ENCODE measurements around the gene MCF2.
A peak's percentile ranks its signal among the peaks of the same experiment; 100 is the strongest.

MCF2 gene

DNA sequence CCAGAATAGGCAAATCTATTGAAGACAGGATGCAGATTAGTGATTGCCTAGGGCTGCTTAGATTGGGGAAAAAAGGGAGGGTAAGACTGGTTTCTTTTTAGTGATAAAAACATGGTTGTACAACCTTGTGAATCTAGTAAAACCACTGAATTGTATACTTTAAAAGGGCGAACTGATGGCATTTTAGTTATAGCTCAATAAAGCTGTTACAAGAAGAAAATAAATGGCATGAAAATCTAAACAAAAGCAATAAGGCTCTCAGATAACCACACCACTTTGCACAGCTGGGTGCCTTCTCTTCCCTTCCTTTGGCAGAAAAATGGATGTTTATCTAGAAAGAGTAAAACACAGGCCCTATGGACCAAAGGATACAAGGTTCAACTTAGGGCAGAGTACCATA is 107.9 kb downstream of the MCF2 start:
- DNase-seq (ENCODE audit: low read depth, low spot score) = no peak

DNA sequence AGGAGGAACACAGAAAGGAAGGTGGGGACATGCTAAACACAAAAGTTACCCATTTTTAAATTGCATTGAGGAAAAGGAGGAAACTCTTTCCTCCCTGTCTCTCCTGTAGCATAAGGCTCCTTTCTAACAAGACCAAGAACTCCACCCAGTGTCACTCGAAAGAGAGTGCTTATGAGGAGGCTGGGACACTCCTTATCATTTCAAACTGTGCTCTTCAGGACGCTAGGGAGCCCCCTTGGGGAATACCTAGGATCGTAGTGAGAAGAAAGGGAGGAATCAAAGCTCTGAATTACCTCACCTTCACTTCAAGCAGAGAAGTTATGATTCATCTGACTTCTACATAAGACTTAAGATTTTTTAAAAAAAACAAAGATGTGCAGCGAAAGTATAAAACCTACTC is 111.9 kb downstream of the MCF2 start:
- DNase-seq (ENCODE audit: low read depth, low spot score) = no peak

DNA sequence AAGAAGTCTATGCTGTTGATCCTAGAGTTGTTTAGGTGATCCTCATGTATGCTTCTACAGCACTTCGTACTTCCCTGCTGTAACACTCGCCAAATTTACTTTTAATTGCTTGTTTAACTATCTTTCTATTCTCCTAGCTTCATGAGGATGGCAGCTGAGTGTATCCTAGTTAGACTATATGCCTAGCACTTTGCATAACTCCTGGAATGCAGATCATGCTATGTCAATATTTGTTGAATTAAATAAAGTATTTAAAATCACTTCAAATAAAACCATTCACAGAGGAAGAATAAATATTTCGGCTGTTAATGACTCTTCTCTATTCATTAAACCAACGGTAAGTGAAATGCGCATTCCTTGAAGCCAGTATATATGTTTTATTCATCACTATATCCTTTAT is 122.4 kb downstream of the MCF2 start:
- DNase-seq (ENCODE audit: low read depth, low spot score) = no peak

DNA sequence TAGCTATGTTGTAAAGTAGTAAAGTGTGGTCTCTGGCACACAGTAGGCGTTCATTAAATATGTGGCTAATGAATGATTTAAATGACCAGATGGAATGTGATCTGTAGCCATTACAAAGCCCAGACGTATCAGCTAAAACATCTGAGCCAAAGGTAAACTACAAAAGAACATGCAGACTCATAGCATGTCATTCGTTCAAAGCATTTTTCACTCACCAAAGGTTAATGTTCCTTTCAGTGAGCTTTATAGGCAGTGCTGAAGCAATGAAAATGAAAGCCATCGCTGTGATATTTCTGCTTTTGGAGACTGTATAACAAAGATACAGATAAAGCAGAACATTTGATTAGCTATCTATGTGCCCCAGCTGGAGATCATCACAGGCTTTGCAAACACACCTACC is 126.9 kb downstream of the MCF2 start:
- no peak for DNase-seq (ENCODE audit: low read depth, low spot score)

DNA sequence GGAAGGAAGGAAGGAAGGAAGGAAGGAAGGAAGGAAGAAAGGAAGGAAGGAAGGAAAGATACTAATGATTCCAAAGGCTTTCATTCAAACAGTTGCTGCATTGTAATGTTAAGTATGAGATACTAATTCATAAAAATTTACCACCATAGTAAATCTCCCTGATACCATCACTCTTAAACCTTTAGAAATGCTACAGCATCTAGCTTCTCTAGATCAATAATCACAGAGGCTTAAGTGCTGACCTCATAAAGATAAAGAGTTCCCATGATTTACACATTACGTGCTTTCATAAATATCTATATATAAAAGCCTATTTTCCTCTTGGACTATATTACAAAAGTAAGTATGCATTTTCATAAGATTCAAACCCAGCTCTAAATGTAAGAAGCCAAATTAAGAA is 141.0 kb downstream of the MCF2 start:
- no peak for DNase-seq (ENCODE audit: low read depth, low spot score)

DNA sequence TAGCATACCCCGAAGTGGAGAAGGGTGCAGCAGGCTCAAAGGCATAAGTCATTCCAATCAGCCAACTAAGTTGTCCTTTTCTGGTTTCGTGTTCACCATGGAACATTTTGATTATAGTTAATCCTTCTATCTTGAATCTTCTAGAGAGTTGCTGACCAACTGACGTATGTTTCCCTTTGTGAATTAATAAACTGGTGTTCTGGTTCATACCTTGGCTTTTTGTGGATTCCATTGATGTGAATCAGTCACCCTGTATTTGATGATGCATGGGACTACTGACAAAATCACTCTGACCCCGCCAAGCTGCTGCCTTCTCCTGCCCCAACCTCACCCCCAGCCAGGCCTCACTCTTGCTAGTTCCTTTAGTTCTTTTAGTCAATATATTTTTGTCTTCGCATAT is 144.7 kb downstream of the MCF2 start:
- DNase-seq (ENCODE audit: low read depth, low spot score) = no peak

DNA sequence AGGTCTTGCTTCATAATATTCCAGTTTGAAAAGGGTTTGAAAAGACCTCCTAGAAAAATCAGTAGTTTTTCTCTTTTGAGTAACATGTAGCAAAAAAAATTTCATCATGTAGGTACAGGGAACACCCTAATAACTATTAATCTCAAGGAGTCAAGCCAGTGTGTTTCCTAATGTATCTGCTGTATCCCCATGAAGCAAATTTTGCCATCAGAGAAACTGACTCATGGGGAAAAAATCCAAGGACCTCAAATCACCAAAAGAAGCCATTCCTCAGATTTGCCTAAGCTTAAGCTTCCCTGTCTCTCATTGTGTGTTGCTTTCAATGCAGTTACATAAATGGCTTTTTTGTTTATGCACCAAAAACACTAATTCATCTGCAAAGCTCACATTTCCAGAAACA is 147.7 kb downstream of the MCF2 start:
- DNase-seq (ENCODE audit: low read depth, low spot score) = no peak

DNA sequence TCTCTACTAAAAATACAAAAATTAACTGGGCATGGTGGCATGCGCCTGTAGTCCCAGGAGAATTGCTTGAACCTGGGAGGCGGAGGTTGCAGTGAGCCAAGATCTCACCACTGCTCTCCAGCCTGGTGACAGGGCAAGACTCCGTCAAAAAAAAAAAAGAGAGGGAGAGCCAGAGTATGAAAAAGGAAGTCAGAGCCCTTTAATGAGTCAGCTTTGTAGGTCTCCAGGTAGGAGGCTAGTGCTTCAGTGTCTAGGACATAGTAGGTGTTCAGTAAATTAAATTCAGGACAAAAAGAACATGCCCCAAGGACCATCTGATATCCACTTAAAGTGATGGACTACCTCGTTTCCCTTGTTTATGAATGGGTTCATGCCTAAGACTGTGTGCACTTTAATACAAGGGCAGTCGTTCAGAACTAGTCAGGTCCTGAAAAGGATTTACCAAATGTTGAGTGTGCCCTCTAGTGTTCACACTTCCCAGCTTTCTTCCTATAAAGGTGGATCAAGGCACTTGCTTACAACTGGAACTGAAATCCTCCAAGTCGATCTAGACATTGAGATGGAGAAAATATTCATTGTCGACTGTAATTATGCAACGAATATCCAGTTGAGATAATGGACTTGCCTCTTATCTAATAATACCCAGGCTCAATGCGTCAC is 148.5 kb downstream of the MCF2 start:
- peak; percentile 1 for DNase-seq (ENCODE audit: low read depth, low spot score)

DNA sequence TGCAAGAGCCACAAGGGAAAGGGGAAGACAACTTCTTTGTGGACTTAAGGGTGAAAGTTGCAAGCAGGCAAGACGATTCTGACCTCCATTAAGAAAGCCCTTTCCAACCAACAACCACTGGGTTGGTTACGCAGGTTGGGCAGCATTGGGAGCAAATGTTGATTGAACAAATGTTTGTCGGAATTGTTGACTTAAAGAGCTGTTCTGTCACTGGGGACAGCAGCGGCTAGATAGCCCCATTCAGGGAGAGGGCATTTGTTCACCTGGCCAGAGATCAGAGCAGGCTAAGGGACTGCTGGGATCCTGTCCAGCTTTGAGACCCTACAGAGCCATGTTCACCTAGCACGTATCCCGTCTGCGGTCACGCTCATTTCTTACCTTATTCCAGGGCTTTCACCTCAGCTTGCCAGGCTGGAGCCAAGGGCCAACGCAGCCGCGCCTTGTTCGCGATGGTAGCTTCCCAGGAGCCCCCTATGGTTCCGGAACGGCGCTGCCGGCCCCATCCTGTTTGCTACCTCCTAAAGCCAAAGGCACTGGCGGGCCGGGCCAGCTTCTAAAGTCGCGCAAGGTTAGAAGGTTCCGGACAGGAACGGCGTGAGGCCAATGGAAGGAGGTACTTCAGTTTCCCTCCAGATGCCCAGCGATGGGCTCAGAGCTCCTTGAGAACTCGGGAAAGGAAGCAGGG is 152.8 kb downstream of the MCF2 start:
- DNase-seq (ENCODE audit: low read depth, low spot score) = no peak

DNA sequence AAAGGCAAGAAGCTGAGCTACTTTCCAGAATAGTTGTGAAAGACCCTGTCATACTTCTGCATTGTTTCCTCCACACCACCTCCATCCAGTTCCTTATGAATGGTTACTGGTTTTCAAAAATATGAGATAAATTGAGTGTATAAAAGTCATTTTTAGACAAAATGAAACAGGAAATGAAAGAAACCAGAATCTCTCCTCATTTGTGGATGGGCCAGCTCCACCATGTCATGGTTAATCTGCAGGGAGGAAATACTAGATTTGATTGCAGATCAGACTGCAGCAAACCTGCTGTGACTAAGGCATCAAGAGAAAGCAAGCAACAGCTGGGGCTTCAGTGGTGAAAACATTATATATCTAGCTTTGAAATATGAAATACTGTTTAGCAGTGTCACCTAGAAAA is 153.6 kb downstream of the MCF2 start:
- DNase-seq (ENCODE audit: low read depth, low spot score) = no peak

DNA sequence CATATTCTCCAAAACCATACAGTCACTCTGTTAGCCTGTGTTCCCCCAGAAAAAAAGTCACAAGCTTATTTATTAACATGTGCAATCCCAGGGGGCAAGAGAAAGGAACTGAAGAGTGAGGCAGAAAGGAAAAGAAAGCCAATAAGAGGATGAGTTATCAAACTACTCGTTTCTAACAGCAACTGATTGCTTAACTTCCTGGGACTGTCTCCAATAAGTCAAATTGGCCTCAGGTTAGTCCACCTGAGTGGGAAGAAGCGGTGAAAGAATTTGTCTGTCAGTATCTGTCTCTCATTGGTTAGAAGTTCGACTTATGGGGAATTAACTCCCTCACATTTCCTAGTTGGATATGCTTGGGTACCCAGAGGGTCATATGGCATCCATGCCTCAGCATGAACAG is 163.4 kb downstream of the MCF2 start:
- DNase-seq (ENCODE audit: low read depth, low spot score) = no peak

DNA sequence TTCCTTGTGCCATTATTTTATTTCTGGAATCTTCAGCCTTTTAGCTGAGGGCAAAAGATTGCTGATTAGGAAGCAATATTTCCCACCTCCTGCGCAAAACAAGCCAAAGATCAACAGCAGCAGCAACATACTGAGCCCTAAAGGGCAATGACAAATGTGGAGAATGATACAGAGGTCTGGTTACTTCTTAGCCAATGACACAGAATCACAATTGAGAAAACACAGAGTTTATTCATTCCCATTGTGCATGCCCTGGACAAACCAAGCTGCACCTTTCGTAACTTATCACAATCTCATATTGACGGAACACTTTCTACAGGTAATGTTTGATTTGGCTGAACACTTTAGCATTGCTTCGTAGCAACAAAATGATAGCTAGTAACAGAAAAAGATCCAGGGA is 164.0 kb downstream of the MCF2 start:
- no peak for DNase-seq (ENCODE audit: low read depth, low spot score)

DNA sequence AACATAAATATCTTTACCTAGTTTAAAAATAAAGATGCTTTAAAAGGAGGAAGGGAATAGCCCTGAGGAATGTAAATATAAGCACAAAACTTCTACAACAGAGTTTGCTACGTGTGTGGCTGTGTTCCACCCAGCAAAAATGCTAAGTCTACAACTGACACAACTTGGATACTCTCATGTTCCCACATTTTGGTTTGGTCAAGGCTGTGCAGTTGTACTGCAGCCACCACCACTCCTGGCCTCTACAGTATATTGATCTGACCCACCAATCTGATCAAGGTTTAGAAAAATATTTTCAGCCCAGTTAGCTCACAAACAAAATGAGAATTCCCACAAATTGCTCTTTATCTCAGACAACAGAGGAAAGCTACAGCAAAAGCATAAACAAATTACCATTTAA is 165.3 kb downstream of the MCF2 start:
- no peak for DNase-seq (ENCODE audit: low read depth, low spot score)

DNA sequence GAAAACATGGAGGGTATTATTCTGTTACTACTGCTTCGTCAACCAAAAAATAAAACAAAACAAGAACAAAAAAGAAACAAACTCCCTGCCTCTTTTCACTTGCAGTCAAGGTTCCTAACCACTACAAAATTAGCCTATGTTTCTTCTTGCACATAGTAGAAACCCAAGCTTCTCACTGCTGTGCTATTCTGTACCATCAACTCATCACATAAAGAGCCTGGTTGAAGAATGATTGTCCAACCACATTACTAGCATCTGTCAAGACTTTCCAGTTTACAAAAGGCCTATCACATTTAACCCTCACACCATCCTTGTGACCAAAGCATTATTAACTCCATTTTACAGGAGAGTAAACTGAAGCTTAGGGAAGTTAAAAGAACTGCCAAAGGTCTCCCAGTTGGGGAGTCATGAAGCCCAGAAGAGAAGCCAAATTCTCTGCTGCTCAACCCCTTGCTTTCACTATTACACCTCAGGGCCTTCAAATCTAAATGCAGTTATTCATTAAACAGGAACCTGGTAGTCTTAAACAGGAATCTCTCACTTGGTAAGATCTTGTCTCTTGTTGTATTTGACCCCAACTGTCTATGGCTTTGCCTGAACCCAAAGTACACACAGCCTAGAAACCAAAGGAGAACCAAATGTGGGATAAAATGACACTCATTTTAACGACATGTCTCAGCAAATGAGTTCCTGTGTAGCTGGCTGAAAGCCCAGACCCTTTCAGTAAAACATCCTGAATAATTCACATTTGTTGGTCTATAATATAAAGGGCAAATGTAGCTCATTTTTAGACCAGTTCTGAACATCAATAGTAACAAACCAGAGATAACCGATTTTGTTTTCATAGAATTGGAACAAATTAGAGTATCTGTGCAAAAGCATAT is 168.8 kb downstream of the MCF2 start:
- no peak for DNase-seq (ENCODE audit: low read depth, low spot score)

DNA sequence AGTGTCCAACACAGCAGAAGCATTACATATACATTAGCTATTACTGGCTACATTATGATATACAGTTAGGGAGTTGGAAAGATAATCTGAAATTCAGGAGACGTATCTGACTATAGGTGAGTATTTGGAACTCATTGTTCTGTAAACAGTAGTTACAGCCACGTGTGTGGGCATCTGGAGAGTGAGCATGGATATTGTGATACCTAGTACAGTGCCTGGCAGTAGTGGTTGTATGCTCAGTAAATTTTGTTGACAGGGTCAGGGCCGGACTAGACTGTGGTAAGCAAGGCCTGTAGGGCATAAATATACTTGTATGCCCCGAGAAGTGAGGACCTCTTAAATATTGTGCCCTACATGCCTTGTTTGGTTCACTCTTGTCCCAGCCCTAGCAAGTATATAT is 174.5 kb downstream of the MCF2 start:
- DNase-seq (ENCODE audit: low read depth, low spot score) = no peak

DNA sequence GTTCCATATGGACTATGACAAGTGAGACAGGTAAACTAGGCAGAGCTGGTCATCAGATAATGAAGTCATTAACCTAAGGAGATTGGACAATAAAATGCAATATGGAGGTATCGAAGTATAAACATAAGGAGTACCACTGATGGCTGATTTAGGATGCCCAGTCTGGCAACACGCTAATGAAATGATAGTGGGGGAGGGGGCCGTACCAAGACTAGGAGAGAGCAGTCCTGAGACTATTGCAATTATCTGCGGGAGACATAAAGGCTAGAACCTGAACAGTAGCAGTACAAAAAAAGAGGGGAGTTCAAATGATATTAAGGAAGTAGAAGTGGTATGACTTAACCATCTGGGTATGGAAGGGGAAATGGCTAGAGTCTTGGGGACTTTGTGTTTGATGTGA is 175.1 kb downstream of the MCF2 start:
- no peak for DNase-seq (ENCODE audit: low read depth, low spot score)

All from smooth muscle cell of the brain vasculature (primary cell).